HEK293 (cell line): ENCODE data around the gene SPRN.
A peak's percentile ranks its signal among the peaks of the same experiment; 100 is the strongest.

Experiments
- BCL11A ChIP-seq: fragments of 450-650 bp; formaldehyde crosslinking; IDR thresholded peaks from 2 replicates; pipeline ENCODE4 v1.5.1; 2016; ENCODE audit warnings: low read depth, missing biosample characterization, missing genetic modification characterization
- BCL11B ChIP-seq: fragments of 450-650 bp; formaldehyde crosslinking; IDR thresholded peaks from 2 replicates; pipeline ENCODE4 v1.5.1; 2016; ENCODE audit warnings: low read depth, missing biosample characterization, missing genetic modification characterization
- FEZF1 ChIP-seq: fragments of 450-650 bp; formaldehyde crosslinking; IDR thresholded peaks from 2 replicates; pipeline ENCODE4 v1.5.1; 2016; ENCODE audit warnings: missing biosample characterization, missing genetic modification characterization
- GLIS2 ChIP-seq: fragments of 450-650 bp; formaldehyde crosslinking; IDR thresholded peaks from 2 replicates; pipeline ENCODE4 v1.5.1; 2016; ENCODE audit warnings: missing biosample characterization, missing genetic modification characterization
- IKZF3 ChIP-seq: fragments of 450-650 bp; IDR thresholded peaks from 2 replicates; pipeline ENCODE4 v1.5.0; 2018; ENCODE audit warnings: missing biosample characterization, mild to moderate bottlenecking, missing genetic modification characterization, moderate library complexity
- MEIS1 ChIP-seq: sonication (generic); formaldehyde crosslinking; IDR thresholded peaks from 2 replicates; pipeline ENCODE4 v1.8.1; 2022; ENCODE audit warnings: missing genetic modification reagents, mild to moderate bottlenecking, borderline replicate concordance
- TRIM28 ChIP-seq: IDR thresholded peaks from 2 replicates; pipeline ENCODE4 v1.6.1; 2011; ENCODE audit warnings: low read length, control low read depth, borderline replicate concordance
- WT1 ChIP-seq: fragments of 450-650 bp; formaldehyde crosslinking; IDR thresholded peaks from 2 replicates; pipeline ENCODE4 v1.5.1; 2016; ENCODE audit warnings: missing biosample characterization, missing genetic modification characterization
- ZBTB48 ChIP-seq: fragments of 450-650 bp; formaldehyde crosslinking; IDR thresholded peaks from 2 replicates; pipeline ENCODE4 v1.5.1; 2016; ENCODE audit warnings: missing biosample characterization, missing genetic modification characterization
- ZFHX2 ChIP-seq: fragments of 450-650 bp; formaldehyde crosslinking; conservative IDR thresholded peaks from 2 replicates; pipeline ENCODE4 v1.5.1; 2016; ENCODE audit warnings: missing biosample characterization, missing genetic modification characterization
- ZNF10 ChIP-seq: fragments of 450-650 bp; formaldehyde crosslinking; IDR thresholded peaks from 2 replicates; pipeline ENCODE4 v1.5.1; 2017; ENCODE audit warnings: missing biosample characterization, missing genetic modification characterization
- ZNF133 ChIP-seq: fragments of 450-650 bp; formaldehyde crosslinking; IDR thresholded peaks from 2 replicates; pipeline ENCODE4 v1.5.1; 2016; ENCODE audit warnings: missing biosample characterization, missing genetic modification characterization
- ZNF138 ChIP-seq: fragments of 450-650 bp; formaldehyde crosslinking; IDR thresholded peaks from 2 replicates; pipeline ENCODE4 v1.5.1; 2016; ENCODE audit warnings: missing biosample characterization, missing genetic modification characterization, borderline replicate concordance
- ZNF146 ChIP-seq: fragments of 450-650 bp; formaldehyde crosslinking; IDR thresholded peaks from 2 replicates; pipeline ENCODE4 v1.5.1; 2016; ENCODE audit warnings: missing biosample characterization, missing genetic modification characterization
- ZNF157 ChIP-seq: fragments of 450-650 bp; formaldehyde crosslinking; IDR thresholded peaks from 2 replicates; pipeline ENCODE4 v1.5.1; 2016; ENCODE audit warnings: missing biosample characterization, missing genetic modification characterization
- ZNF174 ChIP-seq: fragments of 450-650 bp; formaldehyde crosslinking; IDR thresholded peaks from 2 replicates; pipeline ENCODE4 v1.5.0; 2017; ENCODE audit warnings: missing biosample characterization, mild to moderate bottlenecking, missing genetic modification characterization
- ZNF19 ChIP-seq: fragments of 450-650 bp; formaldehyde crosslinking; IDR thresholded peaks from 2 replicates; pipeline ENCODE4; 2016; ENCODE audit warnings: missing biosample characterization, missing genetic modification characterization, low read depth
- ZNF324 ChIP-seq: fragments of 450-650 bp; formaldehyde crosslinking; IDR thresholded peaks from 2 replicates; pipeline ENCODE4 v1.5.1; 2016; ENCODE audit warnings: missing biosample characterization, missing genetic modification characterization
- ZNF37A ChIP-seq: fragments of 450-650 bp; IDR thresholded peaks from 2 replicates; pipeline ENCODE4 v1.5.1; 2018; ENCODE audit warnings: missing biosample characterization, missing genetic modification characterization
- ZNF391 ChIP-seq: fragments of 450-650 bp; formaldehyde crosslinking; IDR thresholded peaks from 2 replicates; pipeline ENCODE4 v1.5.1; 2016; ENCODE audit warnings: low read depth, missing biosample characterization, missing genetic modification characterization, borderline replicate concordance
- ZNF426 ChIP-seq: fragments of 450-650 bp; formaldehyde crosslinking; IDR thresholded peaks from 2 replicates; pipeline ENCODE4 v1.5.1; 2017; ENCODE audit warnings: missing biosample characterization, missing genetic modification characterization, mild to moderate bottlenecking, inconsistent platforms, moderate library complexity
- ZNF433 ChIP-seq: fragments of 450-650 bp; formaldehyde crosslinking; IDR thresholded peaks from 2 replicates; pipeline ENCODE4 v1.5.1; 2016; ENCODE audit warnings: missing biosample characterization, missing genetic modification characterization, low read depth
- ZNF544 ChIP-seq: fragments of 450-650 bp; formaldehyde crosslinking; IDR thresholded peaks from 2 replicates; pipeline ENCODE4 v1.5.0; 2017; ENCODE audit warnings: missing biosample characterization, missing genetic modification characterization
- ZNF555 ChIP-seq: fragments of 450-650 bp; formaldehyde crosslinking; conservative IDR thresholded peaks from 2 replicates; pipeline ENCODE4 v1.5.1; 2017; ENCODE audit warnings: missing biosample characterization, mild to moderate bottlenecking, missing genetic modification characterization, inconsistent platforms
- ZNF585B ChIP-seq: fragments of 450-650 bp; formaldehyde crosslinking; IDR thresholded peaks from 2 replicates; pipeline ENCODE4 v1.5.1; 2016; ENCODE audit warnings: missing biosample characterization, missing genetic modification characterization
- ZNF596 ChIP-seq: fragments of 450-650 bp; IDR thresholded peaks from 2 replicates; pipeline ENCODE4 v1.5.0; 2018; ENCODE audit warnings: missing biosample characterization, mild to moderate bottlenecking, missing genetic modification characterization, moderate library complexity
- ZNF654 ChIP-seq: fragments of 450-650 bp; formaldehyde crosslinking; IDR thresholded peaks from 2 replicates; pipeline ENCODE4 v1.5.1; 2016; ENCODE audit warnings: low read depth, missing biosample characterization, missing genetic modification characterization
- ZNF658 ChIP-seq: fragments of 450-650 bp; formaldehyde crosslinking; IDR thresholded peaks from 2 replicates; pipeline ENCODE4; 2016; ENCODE audit warnings: missing biosample characterization, missing genetic modification characterization
- ZNF660 ChIP-seq: fragments of 450-650 bp; IDR thresholded peaks from 2 replicates; pipeline ENCODE4 v1.5.1; 2018; ENCODE audit warnings: missing biosample characterization, mild to moderate bottlenecking, missing genetic modification characterization
- ZNF677 ChIP-seq: fragments of 450-650 bp; IDR thresholded peaks from 2 replicates; pipeline ENCODE4 v1.5.0; 2018; ENCODE audit warnings: missing biosample characterization, mild to moderate bottlenecking, missing genetic modification characterization, moderate library complexity
- ZNF707 ChIP-seq: fragments of 450-650 bp; formaldehyde crosslinking; IDR thresholded peaks from 2 replicates; pipeline ENCODE4 v1.5.1; 2016; ENCODE audit warnings: missing biosample characterization, missing genetic modification characterization
- ZNF768 ChIP-seq: fragments of 450-650 bp; formaldehyde crosslinking; IDR thresholded peaks from 2 replicates; pipeline ENCODE4 v1.5.1; 2018; ENCODE audit warnings: missing biosample characterization, mild to moderate bottlenecking, missing genetic modification characterization
- ZNF830 ChIP-seq: fragments of 450-650 bp; IDR thresholded peaks from 2 replicates; pipeline ENCODE4 v1.5.0; 2018; ENCODE audit warnings: missing biosample characterization, missing genetic modification characterization, low read depth, mild to moderate bottlenecking, moderate library complexity
- TF ChIP-seq, protein P1 (sequence below): fragments of 450-650 bp; formaldehyde crosslinking; IDR thresholded peaks from 2 replicates; pipeline ENCODE4 v1.5.1; 2016; ENCODE audit warnings: missing biosample characterization, missing genetic modification characterization, borderline replicate concordance
- TF ChIP-seq, protein P2 (sequence below): fragments of 450-650 bp; formaldehyde crosslinking; IDR thresholded peaks from 2 replicates; pipeline ENCODE4 v1.5.1; 2016; ENCODE audit warnings: missing biosample characterization, missing genetic modification characterization
- TF ChIP-seq, protein P3 (sequence below): fragments of 450-650 bp; formaldehyde crosslinking; IDR thresholded peaks from 2 replicates; pipeline ENCODE4 v1.5.1; 2016; ENCODE audit warnings: missing biosample characterization, missing genetic modification characterization

The SPRN gene

DNA sequence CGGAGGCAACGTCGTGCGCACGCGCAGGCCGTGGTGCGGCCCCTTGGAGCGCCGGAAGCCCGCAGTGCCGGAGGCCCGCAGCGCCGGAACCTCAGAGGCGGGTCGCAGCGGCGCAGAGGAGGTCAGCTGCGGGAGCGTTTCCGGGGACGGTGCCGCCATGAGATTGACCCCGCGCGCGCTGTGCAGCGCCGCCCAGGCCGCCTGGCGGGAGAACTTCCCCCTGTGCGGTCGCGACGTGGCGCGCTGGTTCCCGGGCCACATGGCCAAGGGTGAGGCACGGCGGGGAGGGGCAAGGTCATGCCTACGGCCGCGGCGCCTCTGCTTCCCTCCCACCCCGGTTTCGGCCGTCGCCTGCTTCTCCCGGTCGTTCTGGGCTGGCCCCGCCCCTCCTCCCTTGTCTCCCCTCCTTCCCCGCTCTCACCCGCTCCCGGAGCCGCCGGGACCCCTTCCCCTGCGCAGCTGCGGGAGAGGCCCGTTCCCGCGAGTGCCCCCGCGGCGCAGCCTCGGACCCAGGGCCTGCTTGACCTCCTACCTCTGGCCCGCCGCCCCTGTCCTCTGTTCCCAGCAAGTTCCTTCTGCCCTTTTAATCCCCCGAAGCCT is 30.3 kb downstream of the SPRN start, which contains the start of gene MTG1 (continued):
- TF ChIP-seq ZNF433 (tag by site-specific recombination): no peak
- peak; percentile 81 for TF ChIP-seq ZNF10 (tag by site-specific recombination)
- TF ChIP-seq ZNF654 (tag by site-specific recombination): no peak
- peak; percentile 92 for TF ChIP-seq BCL11B
- no peak for TF ChIP-seq ZNF677
- no peak; the same call in 1 of the 2 replicates for TF ChIP-seq ZNF768 (tag by site-specific recombination)
- TF ChIP-seq ZNF596 (tag by site-specific recombination): peak; percentile 49; the same call in 1 of the 2 replicates
- TF ChIP-seq IKZF3: 0 out of 2 replicates have a peak, but pooled peaks have one; percentile 21
- peak; percentile 93 for TF ChIP-seq GLIS2 (tag by site-specific recombination)
- no peak for TF ChIP-seq ZNF658 (tag by site-specific recombination)
- TF ChIP-seq WT1 (tag by site-specific recombination): peak; percentile 36; the same call in 1 of the 2 replicates
- no peak for TF ChIP-seq ZNF830 (tag by site-specific recombination)
- no peak for TF ChIP-seq ZNF426 (tag by site-specific recombination)
- TF ChIP-seq ZNF146 (tag by site-specific recombination): peak; percentile 70; the same call in 1 of the 2 replicates
- no peak for TF ChIP-seq TRIM28
- no peak for TF ChIP-seq MEIS1 (CRISPR knock-in tag)
- TF ChIP-seq ZNF544 (tag by site-specific recombination): no peak
- TF ChIP-seq ZBTB48 (tag by site-specific recombination): peak; percentile 43; the same call in 1 of the 2 replicates
- TF ChIP-seq ZNF157 (tag by site-specific recombination): no peak
- TF ChIP-seq ZNF585B (tag by site-specific recombination): no peak
- no peak for TF ChIP-seq ZNF555 (tag by site-specific recombination)
- no peak for TF ChIP-seq ZNF133
- peak; percentile 88 for TF ChIP-seq ZNF660
- TF ChIP-seq, protein P1, sequence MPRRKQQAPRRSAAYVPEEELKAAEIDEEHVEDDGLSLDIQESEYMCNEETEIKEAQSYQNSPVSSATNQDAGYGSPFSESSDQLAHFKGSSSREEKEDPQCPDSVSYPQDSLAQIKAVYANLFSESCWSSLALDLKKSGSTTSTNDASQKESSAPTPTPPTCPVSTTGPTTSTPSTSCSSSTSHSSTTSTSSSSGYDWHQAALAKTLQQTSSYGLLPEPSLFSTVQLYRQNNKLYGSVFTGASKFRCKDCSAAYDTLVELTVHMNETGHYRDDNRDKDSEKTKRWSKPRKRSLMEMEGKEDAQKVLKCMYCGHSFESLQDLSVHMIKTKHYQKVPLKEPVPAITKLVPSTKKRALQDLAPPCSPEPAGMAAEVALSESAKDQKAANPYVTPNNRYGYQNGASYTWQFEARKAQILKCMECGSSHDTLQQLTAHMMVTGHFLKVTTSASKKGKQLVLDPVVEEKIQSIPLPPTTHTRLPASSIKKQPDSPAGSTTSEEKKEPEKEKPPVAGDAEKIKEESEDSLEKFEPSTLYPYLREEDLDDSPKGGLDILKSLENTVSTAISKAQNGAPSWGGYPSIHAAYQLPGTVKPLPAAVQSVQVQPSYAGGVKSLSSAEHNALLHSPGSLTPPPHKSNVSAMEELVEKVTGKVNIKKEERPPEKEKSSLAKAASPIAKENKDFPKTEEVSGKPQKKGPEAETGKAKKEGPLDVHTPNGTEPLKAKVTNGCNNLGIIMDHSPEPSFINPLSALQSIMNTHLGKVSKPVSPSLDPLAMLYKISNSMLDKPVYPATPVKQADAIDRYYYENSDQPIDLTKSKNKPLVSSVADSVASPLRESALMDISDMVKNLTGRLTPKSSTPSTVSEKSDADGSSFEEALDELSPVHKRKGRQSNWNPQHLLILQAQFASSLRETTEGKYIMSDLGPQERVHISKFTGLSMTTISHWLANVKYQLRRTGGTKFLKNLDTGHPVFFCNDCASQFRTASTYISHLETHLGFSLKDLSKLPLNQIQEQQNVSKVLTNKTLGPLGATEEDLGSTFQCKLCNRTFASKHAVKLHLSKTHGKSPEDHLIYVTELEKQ (tag by site-specific recombination): no peak
- no peak for TF ChIP-seq FEZF1 (tag by site-specific recombination)
- peak; percentile 88; the same call in 1 of the 2 replicates for TF ChIP-seq ZNF391 (tag by site-specific recombination)
- TF ChIP-seq, protein P2, sequence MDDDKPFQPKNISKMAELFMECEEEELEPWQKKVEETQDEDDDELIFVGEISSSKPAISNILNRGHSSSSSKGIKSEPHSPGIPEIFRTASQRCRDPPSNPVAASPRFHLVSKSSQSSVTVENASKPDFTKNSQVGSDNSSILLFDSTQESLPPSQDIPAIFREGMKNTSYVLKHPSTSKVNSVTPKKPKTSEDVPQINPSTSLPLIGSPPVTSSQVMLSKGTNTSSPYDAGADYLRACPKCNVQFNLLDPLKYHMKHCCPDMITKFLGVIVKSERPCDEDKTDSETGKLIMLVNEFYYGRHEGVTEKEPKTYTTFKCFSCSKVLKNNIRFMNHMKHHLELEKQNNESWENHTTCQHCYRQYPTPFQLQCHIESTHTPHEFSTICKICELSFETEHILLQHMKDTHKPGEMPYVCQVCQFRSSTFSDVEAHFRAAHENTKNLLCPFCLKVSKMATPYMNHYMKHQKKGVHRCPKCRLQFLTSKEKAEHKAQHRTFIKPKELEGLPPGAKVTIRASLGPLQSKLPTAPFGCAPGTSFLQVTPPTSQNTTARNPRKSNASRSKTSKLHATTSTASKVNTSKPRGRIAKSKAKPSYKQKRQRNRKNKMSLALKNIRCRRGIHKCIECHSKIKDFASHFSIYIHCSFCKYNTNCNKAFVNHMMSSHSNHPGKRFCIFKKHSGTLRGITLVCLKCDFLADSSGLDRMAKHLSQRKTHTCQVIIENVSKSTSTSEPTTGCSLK (tag by site-specific recombination): no peak
- TF ChIP-seq, protein P3, sequence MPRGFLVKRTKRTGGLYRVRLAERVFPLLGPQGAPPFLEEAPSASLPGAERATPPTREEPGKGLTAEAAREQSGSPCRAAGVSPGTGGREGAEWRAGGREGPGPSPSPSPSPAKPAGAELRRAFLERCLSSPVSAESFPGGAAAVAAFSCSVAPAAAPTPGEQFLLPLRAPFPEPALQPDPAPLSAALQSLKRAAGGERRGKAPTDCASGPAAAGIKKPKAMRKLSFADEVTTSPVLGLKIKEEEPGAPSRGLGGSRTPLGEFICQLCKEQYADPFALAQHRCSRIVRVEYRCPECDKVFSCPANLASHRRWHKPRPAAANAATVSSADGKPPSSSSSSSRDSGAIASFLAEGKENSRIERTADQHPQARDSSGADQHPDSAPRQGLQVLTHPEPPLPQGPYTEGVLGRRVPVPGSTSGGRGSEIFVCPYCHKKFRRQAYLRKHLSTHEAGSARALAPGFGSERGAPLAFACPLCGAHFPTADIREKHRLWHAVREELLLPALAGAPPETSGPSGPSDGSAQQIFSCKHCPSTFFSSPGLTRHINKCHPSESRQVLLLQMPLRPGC: peak; percentile 73
- no peak for TF ChIP-seq ZNF707 (tag by site-specific recombination)
- no peak for TF ChIP-seq ZNF37A (tag by site-specific recombination)
- peak; percentile 62; the same call in 1 of the 2 replicates for TF ChIP-seq ZFHX2 (tag by site-specific recombination)
- TF ChIP-seq ZNF19 (tag by site-specific recombination): no peak
- TF ChIP-seq ZNF138 (tag by site-specific recombination): no peak
- peak; percentile 92 for TF ChIP-seq ZNF324 (tag by site-specific recombination)
- TF ChIP-seq ZNF174 (tag by site-specific recombination): no peak
- peak; percentile 73 for TF ChIP-seq BCL11A (tag by site-specific recombination)
